PFSK-1 (cell line): ENCODE measurements around the gene CDH8.

Source experiments
- FOXP2 ChIP-seq: optimal IDR thresholded peaks from 2 replicates; pipeline ENCODE3; 2011; ENCODE audit warnings: borderline replicate concordance, control low read depth, inconsistent platforms; ENCODE audit not compliant: insufficient read depth; ENCODE audit errors: extremely low read length, extremely low read depth
- POLR2AphosphoS5 ChIP-seq: IDR thresholded peaks from 2 replicates; pipeline ENCODE4 v1.6.1; 2012; ENCODE audit warnings: low read depth, mild to moderate bottlenecking, control low read depth, low read length, moderate library complexity
- REST ChIP-seq, 2 experiments: IDR thresholded peaks; 2 replicates each; pipeline versions ENCODE4 v1.6.1 to v1.8.0; 2011 to 2012; ENCODE audit warnings: low read depth in 2 of 2, low read length in 2 of 2, control low read depth in 1 of 2, inconsistent platforms in 1 of 2, mild to moderate bottlenecking in 1 of 2, moderate library complexity in 1 of 2; ENCODE audit not compliant: insufficient read depth in 1 of 2
- SIN3A ChIP-seq: IDR thresholded peaks from 2 replicates; pipeline ENCODE4 v1.6.1; 2012; ENCODE audit warnings: mild to moderate bottlenecking, low read length, moderate library complexity, borderline replicate concordance; ENCODE audit not compliant: insufficient read depth
- TAF1 ChIP-seq: IDR thresholded peaks from 2 replicates; pipeline ENCODE4 v1.6.1; 2012; ENCODE audit warnings: low read length, control low read depth, borderline replicate concordance; ENCODE audit not compliant: insufficient read depth

Gene CDH8

DNA sequence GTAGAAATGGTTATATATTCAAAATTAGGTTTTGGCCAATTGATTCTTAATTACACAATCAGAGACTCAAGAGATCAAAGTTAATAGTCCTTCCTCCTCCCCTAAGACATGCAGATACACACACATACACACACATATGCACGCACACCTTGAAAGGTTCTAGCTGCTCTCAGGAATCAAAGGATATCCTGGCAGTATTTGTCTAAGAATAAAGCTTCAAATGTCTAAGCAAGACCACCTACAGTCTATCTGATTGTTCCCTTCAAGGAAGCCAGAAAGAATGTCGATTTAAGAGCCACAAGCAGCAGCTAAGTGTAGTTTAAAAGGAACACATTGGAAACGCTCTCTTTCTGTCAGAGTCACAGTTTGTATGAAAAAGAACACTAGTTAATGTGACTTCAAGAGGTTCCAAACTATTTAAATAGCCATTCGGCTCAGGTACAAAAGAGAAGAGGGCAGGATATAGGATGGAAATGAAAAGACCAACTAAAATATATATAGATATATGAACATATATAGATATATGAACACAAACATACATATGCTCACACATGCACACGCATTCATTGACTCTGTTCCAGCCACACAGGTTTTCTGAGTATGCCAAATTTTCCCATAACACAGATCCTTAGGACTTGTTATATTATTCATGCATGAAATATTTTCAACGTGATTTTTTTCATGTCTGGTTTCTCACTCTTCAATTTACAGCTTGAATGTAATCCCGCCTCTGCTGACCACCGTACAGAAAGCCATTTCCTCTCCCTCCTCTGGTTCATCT, 79.0 kb downstream of the CDH8 start:
- TF ChIP-seq TAF1 (no peak), REST (IDR thresholded peaks at IDR 0.05; ENCODE audit: insufficient read depth in 1 of 2, low read depth in 2 of 2, low read length in 2 of 2) (no peak), SIN3A (no peak), POLR2AphosphoS5 (no peak), FOXP2 (no peak)

DNA sequence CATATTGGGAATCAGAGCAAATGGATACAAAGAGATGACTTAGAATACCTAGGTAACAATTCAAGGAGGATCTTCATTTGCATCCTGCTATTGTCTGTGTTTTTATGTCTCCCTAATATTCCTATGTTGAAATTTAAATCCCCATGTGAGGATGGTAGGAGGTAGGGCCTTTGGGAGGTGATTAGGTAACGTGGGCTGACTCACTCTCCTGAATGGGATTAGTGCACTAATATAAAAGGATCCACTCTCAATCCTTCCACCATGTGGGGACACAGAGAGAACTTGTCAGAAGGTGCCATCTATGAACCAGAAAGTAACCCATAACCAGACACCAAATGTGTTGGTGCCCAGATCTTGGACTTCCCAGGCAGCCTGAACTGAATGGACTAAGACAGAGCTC, 83.4 kb downstream of the CDH8 start:
- no peak for TF ChIP-seq FOXP2

- TF ChIP-seq REST (IDR thresholded peaks at IDR 0.05; ENCODE audit: insufficient read depth in 1 of 2, low read depth in 2 of 2, low read length in 2 of 2) (no peak), POLR2AphosphoS5 (no peak), SIN3A (no peak), TAF1 (no peak), FOXP2 (no peak)
Observed at GRCh38 chr16:61948414-61948813, 87.8 kb downstream of the CDH8 start.

- TF ChIP-seq FOXP2 (no peak), REST (IDR thresholded peaks at IDR 0.05; ENCODE audit: insufficient read depth in 1 of 2, low read depth in 2 of 2, low read length in 2 of 2) (no peak), TAF1 (no peak), SIN3A (no peak), POLR2AphosphoS5 (no peak)
Observed at GRCh38 chr16:61946019-61946418, 90.2 kb downstream of the CDH8 start.

DNA sequence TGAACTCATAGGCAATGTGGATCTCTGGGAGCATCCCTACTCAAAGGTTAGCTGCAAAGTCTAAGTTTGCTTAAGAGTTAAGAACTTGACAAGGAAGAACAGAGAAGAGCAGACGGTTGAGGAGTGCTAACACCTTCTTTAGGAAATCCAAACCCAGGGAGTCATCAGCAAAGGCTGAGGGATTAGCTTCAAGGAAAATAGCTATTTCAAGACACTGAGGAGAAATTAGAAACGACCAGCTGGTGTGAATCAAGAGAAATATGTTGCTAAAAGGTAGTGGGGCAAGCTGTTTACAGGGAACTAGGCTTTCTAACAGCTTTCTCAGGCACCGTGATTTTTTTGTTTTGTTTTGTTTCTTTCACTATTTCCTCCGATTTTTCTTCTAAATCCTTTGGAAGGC, 90.7 kb downstream of the CDH8 start:
- no peak for TF ChIP-seq SIN3A
- no peak for TF ChIP-seq REST (IDR thresholded peaks at IDR 0.05; ENCODE audit: insufficient read depth in 1 of 2, low read depth in 2 of 2, low read length in 2 of 2)
- TF ChIP-seq FOXP2, result no peak
- no peak for TF ChIP-seq POLR2AphosphoS5
- no peak for TF ChIP-seq TAF1

DNA sequence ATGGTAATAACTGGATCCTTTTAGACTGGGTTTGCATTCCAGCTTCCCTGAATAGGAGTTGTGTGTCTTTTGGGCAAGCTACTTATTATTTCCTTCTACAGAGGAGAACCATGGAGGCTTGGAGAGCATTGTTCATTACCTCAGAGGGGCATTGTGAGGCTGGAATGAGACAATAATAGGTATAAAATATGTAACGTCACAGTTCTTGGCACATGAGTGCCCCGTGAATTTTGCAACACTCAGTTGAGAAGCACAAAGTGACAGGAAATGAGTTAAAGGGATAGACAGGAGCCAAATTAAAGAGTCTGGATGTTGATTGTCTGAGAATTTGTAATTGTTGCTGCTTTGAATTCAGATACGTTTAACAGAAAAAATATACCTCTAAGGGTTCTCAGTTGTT, 92.2 kb downstream of the CDH8 start:
- TF ChIP-seq POLR2AphosphoS5 (no peak), TAF1 (no peak), FOXP2 (no peak), REST (IDR thresholded peaks at IDR 0.05; ENCODE audit: insufficient read depth in 1 of 2, low read depth in 2 of 2, low read length in 2 of 2) (no peak), SIN3A (no peak)
